Activated CD4-positive, CD25-positive, alpha-beta regulatory T cell treated with anti-CD3 and anti-CD28 coated beads, Interleukin-2, amount 50 U/mL, for 16 hours (primary cell): Measurements from ENCODE around the gene CA12.
"Not testable (repeated sequence)": the region's sequence is repeated elsewhere in the genome, so short reads cannot be mapped to it uniquely, and the experiment has no call there.

Experiments
- DNase-seq: peaks from one replicate; pipeline ENCODE4 v3.0.0-alpha.2; 2020; ENCODE audit warnings: low read depth, low spot score

Gene CA12

DNA sequence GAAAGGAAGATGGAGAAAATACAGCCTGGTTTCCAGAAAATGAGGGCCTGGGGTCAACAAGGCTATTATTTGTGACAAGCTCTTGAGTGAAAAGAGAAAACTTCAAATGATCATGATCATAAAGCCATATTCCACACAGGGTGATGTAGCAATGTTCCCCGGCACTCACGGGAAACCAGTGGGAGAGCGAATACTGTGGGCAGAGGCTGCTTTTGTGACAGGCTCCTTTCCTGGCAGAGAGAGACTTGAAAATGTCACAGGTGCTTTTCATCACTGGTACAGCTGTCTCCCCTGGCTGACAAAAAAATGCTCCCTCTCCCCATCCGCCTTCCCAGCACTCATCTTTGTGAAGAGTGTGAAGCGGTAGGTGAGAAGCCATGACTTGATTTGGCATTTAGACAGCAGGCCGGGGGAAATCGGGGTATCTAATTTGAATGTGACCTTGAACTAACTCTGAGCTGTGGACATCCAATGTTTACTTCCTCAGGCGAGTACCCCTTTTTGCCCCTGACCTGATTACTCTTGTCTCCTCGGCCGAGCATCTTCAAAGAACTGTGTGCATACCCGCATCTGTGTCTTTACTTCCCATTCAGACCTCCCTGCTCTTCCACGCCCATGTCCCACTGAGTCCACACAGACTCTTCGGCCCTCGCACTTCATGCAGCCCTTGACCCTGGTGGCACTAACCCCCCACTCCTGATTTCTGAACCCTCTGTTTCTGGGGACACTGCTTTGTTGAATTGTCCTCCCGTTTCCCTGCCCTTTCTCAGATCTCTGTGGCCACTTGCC, 23.2 kb downstream of the CA12 start:
- no peak for DNase-seq

GRCh38 chr15:63357731-63358130, 23.9 kb downstream of the CA12 start:
- DNase-seq, result no peak

- DNase-seq, result no peak
Observed at GRCh38 chr15:63357061-63357460, 24.6 kb downstream of the CA12 start.

DNA sequence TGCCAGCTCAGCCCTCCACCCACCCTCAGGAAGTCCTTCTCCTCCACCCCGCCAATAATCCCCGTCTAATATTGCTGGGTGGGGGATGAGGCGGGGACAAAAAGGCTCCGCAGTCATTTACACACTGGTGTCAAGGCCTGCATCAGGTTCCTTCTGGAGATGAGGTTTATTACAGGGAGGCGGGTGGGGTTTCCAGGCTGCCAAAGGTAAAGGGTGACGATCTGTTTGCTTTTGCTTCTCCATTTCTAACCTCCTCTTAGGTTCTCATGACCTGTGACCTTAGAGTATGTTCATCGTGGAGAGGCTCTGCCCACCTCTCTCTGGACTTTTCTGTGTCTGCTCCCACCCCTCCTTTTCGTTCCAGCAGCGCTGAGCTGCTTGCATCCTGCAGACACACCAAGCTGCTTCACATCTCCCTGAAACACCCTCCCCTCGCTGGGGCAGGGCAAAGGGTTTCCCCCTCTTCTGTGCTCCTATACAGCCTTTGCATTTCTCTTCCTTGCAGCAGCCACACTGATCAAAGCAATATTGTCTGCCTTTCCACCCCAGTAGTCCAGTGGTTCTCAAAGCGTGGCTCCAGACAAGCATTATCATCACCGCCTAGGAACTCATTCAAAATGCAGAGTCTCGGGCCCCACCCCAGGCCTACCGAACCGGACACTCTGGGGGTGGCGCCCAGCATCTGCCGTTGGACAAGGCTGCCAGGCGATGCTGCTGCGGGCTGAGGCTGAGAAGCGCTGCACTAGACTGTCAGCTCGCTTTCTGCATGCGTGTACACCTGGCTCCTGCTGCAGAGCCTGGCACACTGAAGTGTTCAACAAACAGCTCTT, 26.6 kb downstream of the CA12 start:
- DNase-seq, result no peak

GRCh38 chr15:63353887-63354286, 27.8 kb downstream of the CA12 start:
- no peak for DNase-seq

- no peak for DNase-seq
Observed at GRCh38 chr15:63353261-63353660, 28.4 kb downstream of the CA12 start.

DNA sequence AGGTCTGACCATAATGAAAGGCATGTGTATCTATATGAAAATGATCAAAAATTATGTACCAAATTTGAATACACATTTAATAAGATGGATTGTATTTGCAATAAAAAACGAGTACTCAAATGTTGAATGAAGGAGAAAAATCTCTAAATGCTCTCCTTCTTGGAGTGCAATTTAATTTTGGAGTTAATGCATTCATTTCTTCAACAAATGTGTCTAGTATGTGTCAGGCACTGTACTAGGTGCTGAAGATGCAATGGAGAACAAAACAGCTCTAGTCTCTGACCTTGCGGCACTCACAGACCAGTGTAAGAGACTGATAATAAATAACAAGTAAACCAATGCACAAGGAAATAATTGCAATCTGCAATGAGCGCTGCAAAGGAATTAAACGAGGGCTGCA, 28.8 kb downstream of the CA12 start:
- no peak for DNase-seq

DNA sequence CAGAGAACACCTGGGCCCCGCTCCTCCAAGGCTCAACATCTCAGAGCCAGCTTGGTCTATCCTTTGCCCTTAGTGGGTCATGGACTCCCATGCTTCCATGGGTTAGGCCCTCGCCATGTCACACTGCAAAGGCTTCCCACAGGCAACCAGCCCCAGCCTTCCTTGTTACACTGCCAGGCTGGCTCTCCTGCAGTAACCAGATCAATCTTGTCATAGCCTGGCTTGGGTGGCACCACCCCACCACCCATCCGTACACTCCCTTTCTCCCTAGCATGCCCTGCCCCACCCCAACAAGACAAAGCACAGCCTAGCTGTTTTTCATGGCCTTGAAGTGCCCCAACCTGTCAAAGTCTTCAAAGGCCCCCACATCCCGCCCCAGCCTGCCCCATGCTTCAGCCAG, 30.5 kb downstream of the CA12 start:
- DNase-seq, result no peak

DNA sequence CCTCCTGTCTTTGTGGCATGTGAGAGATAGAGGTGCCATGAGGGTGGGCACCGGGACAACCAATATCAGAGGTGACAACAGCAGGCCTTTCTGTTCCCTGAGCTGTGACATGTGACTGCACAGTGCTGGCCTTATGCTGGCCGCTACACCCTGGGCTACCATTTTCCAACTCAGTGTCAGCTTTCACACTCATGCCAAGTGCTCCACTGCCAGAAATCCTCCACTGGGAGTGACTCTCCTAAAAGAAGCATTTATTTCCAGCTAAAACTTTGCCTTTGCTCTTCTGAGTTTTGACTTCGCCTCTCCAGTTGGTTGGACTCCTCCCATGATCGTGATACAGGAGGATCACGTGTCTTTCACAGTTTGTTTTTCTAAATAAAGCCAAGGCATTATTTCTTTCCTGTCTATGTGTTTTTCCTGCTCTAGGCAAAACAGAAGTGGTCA, 31.4 kb downstream of the CA12 start:
- DNase-seq, result no peak

DNA sequence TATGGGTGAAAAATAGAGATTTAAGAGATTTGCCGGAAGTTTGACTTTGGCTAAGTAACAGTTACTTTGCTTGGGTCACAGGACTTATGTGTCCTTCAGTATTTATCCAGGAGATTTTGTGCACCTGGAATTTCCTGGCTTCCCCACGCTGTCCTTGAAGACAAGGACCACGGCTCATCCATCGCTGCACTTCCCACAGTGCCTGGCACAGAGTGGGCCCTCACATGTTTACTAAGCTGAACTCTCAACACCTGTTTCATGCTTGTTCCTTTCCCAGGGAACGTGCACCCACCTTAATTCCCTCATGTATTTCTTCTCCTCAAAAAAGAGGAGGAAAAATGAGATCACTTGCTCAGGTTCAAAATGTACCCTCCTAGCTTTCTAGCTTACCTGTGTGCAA, 32.0 kb downstream of the CA12 start:
- no peak for DNase-seq

- DNase-seq, result no peak
Observed at GRCh38 chr15:63349156-63349555, 32.5 kb downstream of the CA12 start.

- DNase-seq, result no peak
Observed at GRCh38 chr15:63348392-63348791, 33.3 kb downstream of the CA12 start.

DNA sequence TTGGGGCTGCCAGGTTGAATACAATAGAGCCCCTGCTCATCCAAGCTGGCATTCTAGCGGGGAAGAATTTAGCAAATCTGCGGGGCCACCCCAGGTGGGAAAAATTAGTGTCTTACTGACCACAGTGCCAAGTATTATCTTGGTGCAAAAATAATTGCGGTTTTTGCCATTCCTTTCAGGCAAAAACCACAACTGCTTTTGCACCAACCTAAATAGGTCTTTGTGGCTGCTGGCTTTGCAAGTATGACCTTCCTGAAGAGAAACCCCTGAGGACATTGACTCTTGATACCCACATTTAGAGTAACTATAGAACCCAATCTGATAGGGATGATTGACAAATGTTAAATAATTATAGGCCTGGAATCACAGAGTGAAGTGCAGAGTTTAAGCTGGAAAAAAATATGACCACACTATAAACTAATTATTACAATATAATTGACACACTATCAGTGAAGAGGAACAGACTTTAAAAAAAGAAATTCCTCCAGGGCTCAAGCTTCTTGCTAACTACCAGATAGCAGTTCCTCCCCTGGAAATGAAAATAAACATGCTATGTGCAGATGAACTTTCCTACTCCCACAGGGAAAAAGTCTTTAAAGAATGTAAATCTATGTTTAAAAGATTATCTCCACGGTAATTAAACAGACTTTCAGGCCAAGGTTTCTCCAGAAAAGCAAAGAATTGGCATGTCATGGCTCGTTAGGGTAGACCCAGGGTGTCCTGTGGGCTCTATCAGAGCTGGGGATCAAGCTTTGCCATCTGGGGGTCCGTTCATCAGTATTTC, 34.4 kb downstream of the CA12 start:
- DNase-seq, result no peak

DNA sequence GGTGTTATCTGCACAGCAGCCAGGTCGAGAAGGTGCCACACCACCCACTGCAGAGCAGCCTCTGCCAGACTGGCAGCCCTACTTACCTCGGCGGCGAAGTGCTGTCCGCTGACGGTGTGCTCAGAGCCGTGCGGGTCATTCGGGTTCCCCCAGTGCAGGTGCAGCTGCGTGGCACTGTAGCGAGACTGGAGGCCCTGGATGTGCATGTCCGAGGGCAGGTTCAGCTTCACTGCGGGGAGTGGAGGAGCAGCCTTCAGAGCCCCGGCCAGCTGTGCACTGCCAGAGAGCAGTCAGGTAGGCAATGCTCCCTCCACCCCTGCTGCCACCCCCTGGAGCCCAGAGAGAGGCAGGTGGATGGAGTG, 36.3 kb downstream of the CA12 start:
- DNase-seq, result no peak

DNA sequence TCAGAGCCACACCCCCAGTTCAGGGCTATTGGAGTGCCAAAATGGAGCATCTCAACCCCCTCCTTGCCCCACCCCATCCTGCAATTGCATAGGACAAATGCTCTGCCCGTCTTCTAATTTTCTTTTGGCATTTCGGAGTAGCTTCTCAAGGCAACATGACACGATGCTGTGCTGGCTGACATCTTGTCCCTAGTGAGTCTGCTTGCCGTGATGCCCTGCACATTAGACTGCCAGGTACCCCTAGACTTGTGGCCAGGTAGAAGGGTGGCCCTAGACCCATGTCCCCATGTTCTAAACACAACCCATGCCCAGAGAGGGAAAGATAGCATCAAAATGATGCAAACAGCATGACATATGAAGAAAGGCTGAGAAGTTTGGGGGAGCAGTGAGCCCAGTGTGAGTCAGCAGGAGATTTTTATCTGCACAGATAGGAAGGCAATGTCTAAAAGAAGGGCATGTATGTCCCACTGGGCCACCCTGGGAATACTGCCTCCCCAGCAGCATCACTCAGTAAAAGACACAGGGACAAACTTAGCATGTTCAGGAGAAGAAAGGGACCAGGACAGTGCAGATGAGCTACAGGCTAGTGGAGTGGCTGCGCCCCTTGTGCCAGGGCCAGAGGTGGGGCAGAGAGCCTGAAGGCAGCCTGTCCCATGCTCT, 36.8 kb downstream of the CA12 start:
- no peak for DNase-seq

DNA sequence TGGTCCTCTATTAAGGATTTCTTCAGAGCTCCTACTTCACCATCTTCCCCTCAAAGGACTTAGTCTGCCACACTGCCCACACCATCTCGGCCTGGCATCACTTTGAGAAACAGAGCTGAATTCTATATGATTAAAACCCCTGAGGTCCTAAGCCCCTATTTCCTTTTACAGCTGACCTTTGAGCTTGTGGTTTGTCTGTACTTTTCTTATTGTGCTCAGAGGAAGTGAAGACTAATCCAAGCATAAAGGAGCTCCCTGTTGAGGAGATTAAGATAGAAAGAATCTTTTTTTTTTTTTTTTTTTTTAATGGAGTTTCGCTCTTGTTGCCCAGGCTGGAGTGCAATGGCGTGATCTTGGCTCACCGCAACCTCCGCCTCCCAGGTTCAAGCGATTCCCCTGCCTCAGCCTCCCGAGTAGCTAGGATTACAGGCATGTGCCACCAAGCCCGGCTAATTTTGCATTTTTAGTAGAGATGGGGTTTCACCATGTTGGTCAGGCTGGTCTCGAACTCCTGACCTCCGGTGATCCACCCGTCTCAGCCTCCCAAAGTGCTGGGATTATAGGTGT, 38.6 kb downstream of the CA12 start:
- not testable (repeated sequence) for DNase-seq

DNA sequence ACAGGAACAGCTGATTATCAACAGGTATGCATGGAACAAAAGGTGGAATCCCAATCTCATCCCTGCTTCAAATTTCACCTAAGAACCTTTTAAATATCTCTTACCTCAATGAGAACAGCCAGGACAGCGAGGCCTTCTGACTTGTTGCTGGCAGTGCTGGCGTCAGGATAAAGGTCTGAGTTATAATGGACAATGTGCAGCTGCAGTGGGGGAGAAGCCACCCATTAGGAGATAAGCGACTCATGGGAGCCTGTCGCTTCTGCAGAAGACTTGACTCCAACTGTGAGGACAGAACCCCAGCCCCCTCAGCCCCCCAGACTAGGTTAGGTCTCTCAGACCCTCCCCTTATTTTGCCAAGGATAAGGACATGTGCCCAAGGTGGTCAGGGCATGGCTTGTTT, 39.7 kb downstream of the CA12 start:
- no peak for DNase-seq

GRCh38 chr15:63340878-63341277, 40.8 kb downstream of the CA12 start:
- DNase-seq, result no peak

DNA sequence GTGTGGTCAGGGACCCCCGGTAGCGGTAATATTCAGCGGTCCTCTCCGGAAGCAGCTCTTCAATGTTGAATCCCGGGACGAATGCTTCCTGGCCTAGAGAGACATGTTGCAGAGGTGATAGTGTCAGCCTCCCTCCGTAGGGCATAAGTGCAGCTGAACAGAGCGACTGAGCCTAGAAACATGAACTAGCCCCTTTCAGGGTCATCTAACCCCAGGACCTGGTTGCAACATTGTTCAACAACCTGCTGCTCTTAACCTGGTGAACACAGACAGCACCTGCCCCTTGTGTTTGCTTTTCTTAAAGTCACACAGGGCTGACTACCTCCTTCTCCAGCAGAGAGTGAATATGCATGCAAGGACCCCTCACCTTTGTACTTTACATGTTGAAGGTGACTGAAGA, 41.3 kb downstream of the CA12 start:
- DNase-seq, result no peak

DNA sequence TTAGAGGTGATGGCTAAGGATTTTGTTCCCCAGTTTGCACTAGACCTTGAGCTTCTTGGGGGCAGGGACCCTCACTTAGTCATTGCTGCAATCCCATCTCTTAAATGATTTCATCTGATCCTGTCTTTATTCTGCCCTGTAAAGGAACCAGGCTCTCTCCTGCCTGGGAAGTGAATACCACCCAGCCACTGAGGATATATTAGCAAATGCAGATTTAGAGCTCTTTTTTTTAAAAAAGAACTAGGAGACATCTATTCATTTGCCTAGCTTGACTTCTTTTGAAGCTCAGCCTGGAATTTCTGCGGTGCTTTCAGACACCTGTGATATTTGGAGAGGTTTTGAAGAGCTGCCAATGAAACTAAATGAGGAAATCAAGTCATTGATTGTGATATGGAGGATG, 41.8 kb downstream of the CA12 start:
- no peak for DNase-seq

DNA sequence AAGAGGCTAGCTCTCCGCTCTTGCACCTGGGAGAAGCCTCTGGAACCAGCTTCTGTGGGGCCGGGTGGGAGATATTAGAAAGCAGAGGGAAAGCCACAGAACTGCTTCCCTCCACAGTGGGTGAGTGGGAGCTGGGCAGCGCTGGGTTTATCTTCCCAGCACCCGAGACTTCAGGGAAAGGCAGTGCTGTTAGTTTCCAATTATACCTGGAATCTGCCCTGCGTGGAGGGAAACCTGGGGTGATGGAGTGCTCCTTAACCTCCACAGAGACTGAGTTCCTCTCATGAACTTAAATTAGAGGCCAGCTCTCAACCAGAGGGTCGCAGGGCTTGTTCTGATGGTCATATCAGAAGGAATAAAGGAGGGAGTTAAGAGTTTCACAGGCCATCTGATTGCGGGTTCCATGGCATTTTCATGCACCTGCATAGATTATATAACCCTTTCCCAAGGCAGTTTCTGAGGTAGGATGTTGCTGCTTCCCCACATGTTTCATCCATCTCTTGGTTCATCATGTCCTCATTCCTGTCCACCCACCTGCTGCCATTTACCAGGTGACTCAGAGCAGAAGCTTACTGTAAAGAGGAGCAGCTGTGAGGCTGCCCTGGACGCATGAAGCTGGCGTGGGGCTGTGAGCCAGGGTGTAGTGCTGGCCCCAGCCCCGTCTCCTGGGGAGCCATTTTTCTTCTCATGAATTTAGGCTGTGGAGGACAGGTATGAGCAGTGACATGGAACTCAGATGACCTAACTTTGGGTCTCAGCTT, 42.5 kb downstream of the CA12 start:
- DNase-seq, result no peak
